OCI-LY7 (cell line): ENCODE data around the gene TBATA. TPM values are rescaled to one million over a fixed set of nuclear protein-coding genes. Genes with fewer than 3 reads are reported as not detected.

Source experiments
- BruUV-seq: library from RNA; stranded (reverse); fragments of 400-500 nt; replicated peaks from 2 replicates; lab custom pipeline; 2021; lab: Mats Ljungman, UMichigan
- CTCF ChIA-PET: fragments of 300-600 bp; sonication (Branson Sonifier 250); formaldehyde crosslinking; loops from one replicate; lab custom pipeline; 2022; ENCODE audit warnings: antibody characterized with exemption; ENCODE audit not compliant: unreplicated experiment; lab: Charles Lee
- POLR2A ChIA-PET: fragments of 300-600 bp; sonication (Branson Sonifier 250); formaldehyde crosslinking; loops from one replicate; lab custom pipeline; 2022; ENCODE audit warnings: antibody characterized with exemption; lab: Charles Lee
- DNase-seq: peaks from one replicate; pipeline ENCODE4 v3.0.0-alpha.2; 2015; ENCODE audit warnings: low spot score
- H2AFZ ChIP-seq: fragments of 200-600 bp; sonication (generic), shearing (Covaris generic); 2 replicates; pipeline ENCODE4 v1.6.1; 2014; ENCODE audit warnings: mild to moderate bottlenecking, antibody characterized with exemption, low read length, moderate library complexity
- H3K27ac ChIP-seq: fragments of 200-600 bp; sonication (generic); 2 replicates; pipeline ENCODE4 v1.5.1; 2014; ENCODE audit warnings: mixed run types, low read depth, mild to moderate bottlenecking, moderate library complexity, low read length, inconsistent platforms; ENCODE audit not compliant: poor library complexity, severe bottlenecking
- H3K36me3 ChIP-seq: fragments of 200-600 bp; sonication (generic); 2 replicates; pipeline ENCODE4 v1.6.1; 2014; ENCODE audit warnings: mild to moderate bottlenecking, antibody characterized with exemption, low read length, moderate library complexity, mixed read lengths; ENCODE audit not compliant: insufficient read depth
- H3K4me1 ChIP-seq: fragments of 200-600 bp; sonication (generic); 2 replicates; pipeline ENCODE4 v1.5.1; 2014; ENCODE audit warnings: mild to moderate bottlenecking, low read length; ENCODE audit not compliant: insufficient read depth, poor library complexity, severe bottlenecking
- H3K4me2 ChIP-seq: fragments of 200-600 bp; sonication (generic); 2 replicates; pipeline ENCODE4 v1.6.1; 2014; ENCODE audit warnings: mild to moderate bottlenecking, low read length
- H3K4me3 ChIP-seq: fragments of 200-600 bp; sonication (generic); 2 replicates; pipeline ENCODE4 v1.5.1; 2014; ENCODE audit warnings: mild to moderate bottlenecking, low read depth, low read length; ENCODE audit not compliant: poor library complexity, severe bottlenecking
- H3K79me2 ChIP-seq: fragments of 200-600 bp; sonication (generic); 2 replicates; pipeline ENCODE4 v1.6.1; 2016; ENCODE audit warnings: low read depth, mild to moderate bottlenecking, low read length, moderate library complexity, mixed read lengths; ENCODE audit not compliant: insufficient read depth
- H3K9me2 ChIP-seq: fragments of 200-600 bp; sonication (generic); 2 replicates; pipeline ENCODE4 v1.6.1; 2016; ENCODE audit warnings: mild to moderate bottlenecking, low read length, mixed read lengths; ENCODE audit not compliant: insufficient read depth
- H3K9me3 ChIP-seq: fragments of 200-600 bp; sonication (generic); 2 replicates; pipeline ENCODE4 v1.6.1; 2014; ENCODE audit warnings: mild to moderate bottlenecking, mixed run types, low read length, mixed read lengths
- H4K20me1 ChIP-seq: fragments of 200-600 bp; sonication (generic); 2 replicates; pipeline ENCODE4 v1.6.1; 2014; ENCODE audit warnings: mild to moderate bottlenecking, antibody characterized with exemption, low read length, moderate library complexity, mixed read lengths; ENCODE audit not compliant: insufficient read depth
- EZH2phosphoT487 ChIP-seq: fragments of 200-600 bp; sonication (generic); IDR thresholded peaks from 2 replicates; pipeline ENCODE4 v1.6.1; 2018; ENCODE audit warnings: low read depth, borderline replicate concordance, mild to moderate bottlenecking, mixed run types, antibody characterized with exemption, low read length, moderate library complexity, mixed read lengths
- intact Hi-C: fragments of 100-400 bp; cut with micrococcal nuclease; formaldehyde crosslinking; loops from one replicate; pipeline ENCODE4 v1.10.0; 2022; ENCODE audit not compliant: unreplicated experiment
- total RNA-seq, 2 experiments: library from RNA; depleted of rRNA in 1 of 2; stranded (reverse); fragments of >200 nt in 1 of 2; shearing (Covaris generic) in 1 of 2; gene quantifications; 2 replicates each; pipeline ENCODE4 v1.2.3, GENCODE V29; 2014 to 2022
- TF ChIP-seq, protein P1 (sequence below): fragments of 200-600 bp; sonication (generic); conservative IDR thresholded peaks from 2 replicates; pipeline ENCODE4 v1.5.1; 2014; ENCODE audit warnings: mild to moderate bottlenecking, antibody characterized with exemption, low read length, moderate library complexity, mixed read lengths

TBATA gene
- total RNA-seq, 2 experiments from 2014 or later = not detected

DNA sequence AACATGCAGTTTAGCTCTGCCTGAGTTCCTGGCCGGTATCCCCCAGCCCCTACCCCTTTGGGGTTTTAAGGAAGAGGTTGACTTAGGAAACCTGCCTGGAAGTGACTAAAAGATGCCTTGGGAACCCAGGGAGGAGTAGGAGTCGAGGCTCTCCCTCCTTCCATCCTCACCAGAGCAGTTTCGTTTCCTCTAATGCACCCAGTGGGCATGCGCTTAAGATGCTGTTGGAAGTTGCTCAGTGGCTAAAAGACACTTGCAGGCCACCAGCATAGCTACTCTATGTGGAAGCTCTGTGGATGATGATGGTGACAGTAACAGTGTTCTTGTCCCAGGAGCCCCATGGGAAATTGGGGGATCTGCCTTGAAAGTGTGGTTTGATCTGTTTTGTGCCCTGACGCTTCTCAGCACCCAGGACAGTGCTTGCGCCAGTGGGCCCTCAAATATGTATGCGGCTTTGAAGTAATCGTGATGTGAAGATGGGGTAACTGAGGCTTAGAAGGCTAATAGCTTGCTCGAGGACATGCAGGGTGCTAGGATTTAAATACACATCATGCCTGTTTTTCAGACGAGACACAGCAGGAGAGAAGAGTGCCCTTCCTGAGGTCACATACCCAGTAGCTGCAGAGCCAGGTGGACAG is 32.0 kb downstream of the TBATA start:
- Histone ChIP-seq H4K20me1 (no peaks in the 10 kb centered on the region), H3K36me3 (no peaks in the 10 kb centered on the region), H3K27ac (no peak overlapping the region), H2AFZ (no peak overlapping the region), H3K4me3 (no peak overlapping the region), H3K9me3 (no peaks in the 10 kb centered on the region), H3K4me1 (no peaks in the 10 kb centered on the region), H3K9me2 (no peaks in the 10 kb centered on the region), H3K4me2 (no peak overlapping the region), H3K79me2 (no peaks in the 10 kb centered on the region)
- CTCF ChIA-PET = no interaction called here
- TF ChIP-seq, protein P1, sequence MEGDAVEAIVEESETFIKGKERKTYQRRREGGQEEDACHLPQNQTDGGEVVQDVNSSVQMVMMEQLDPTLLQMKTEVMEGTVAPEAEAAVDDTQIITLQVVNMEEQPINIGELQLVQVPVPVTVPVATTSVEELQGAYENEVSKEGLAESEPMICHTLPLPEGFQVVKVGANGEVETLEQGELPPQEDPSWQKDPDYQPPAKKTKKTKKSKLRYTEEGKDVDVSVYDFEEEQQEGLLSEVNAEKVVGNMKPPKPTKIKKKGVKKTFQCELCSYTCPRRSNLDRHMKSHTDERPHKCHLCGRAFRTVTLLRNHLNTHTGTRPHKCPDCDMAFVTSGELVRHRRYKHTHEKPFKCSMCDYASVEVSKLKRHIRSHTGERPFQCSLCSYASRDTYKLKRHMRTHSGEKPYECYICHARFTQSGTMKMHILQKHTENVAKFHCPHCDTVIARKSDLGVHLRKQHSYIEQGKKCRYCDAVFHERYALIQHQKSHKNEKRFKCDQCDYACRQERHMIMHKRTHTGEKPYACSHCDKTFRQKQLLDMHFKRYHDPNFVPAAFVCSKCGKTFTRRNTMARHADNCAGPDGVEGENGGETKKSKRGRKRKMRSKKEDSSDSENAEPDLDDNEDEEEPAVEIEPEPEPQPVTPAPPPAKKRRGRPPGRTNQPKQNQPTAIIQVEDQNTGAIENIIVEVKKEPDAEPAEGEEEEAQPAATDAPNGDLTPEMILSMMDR = no peak
- TF ChIP-seq EZH2phosphoT487 = no peak
- POLR2A ChIA-PET = no interaction called here
- DNase-seq = no peak
- no TSS peak for BruUV-seq
- intact Hi-C loops = loop anchor here (10.0 kb wide), 1 partner anchor 128 kb away; no protein-coding TSS in a partner anchor

DNA sequence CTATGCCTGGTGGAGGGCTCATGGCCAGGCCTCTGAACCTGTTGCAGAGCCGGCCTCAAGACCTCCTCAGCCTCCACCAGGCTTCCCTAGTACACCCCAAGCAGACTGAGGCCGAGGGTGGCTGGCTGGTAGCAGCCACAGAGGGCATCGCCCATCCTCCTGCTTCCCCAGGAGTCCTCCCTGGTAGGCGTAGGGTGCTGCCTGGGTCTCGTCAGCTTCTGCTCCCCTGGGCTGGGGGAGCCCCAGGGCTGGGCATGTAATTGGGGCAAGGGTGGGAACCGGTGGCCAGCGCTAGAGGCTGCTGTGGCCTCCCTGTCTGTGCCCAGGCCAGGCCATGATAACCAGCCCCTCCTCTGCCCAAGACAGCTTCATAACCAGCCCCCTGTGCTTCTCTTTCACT is 32.6 kb downstream of the TBATA start:
- Histone ChIP-seq H3K36me3 (no peaks in the 10 kb centered on the region), H3K27ac (no peak overlapping the region), H3K9me2 (no peaks in the 10 kb centered on the region), H3K4me1 (no peaks in the 10 kb centered on the region), H4K20me1 (no peaks in the 10 kb centered on the region), H3K9me3 (no peaks in the 10 kb centered on the region), H3K4me3 (no peak overlapping the region), H3K4me2 (no peak overlapping the region), H3K79me2 (no peaks in the 10 kb centered on the region), H2AFZ (no peak overlapping the region)
- BruUV-seq = no TSS peak
- intact Hi-C loops = loop anchor here (10.0 kb wide), 1 partner anchor 128 kb away; no protein-coding TSS in a partner anchor
- DNase-seq = no peak
- ChIA-PET POLR2A (no interaction called here), CTCF (no interaction called here)
- TF ChIP-seq EZH2phosphoT487 = no peak
- TF ChIP-seq, protein P1 = no peak

DNA sequence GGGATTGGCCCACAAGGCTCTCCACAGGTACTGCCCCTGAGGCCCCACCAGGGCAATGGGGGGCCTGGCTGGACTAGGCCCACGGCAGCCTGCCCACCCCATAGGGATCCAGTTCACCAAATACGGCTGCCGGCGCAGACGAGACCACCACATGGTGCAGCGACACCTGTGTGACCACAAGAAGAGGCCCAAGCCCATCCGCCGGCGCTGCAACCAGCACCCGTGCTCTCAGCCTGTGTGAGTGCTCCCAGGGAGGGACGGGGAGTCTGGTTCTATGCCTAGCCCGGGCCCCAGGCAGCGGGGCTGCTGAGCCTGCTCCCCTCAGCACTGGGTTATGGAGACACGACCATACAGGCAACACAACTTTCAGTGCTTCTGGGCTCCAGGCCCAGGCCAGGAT is 33.2 kb downstream of the TBATA start:
- TF ChIP-seq, protein P1 = no peak
- no peak for TF ChIP-seq EZH2phosphoT487
- no peaks in the 10 kb centered on the region for H3K9me2 ChIP-seq
- BruUV-seq = no TSS peak
- no peak overlapping the region for H3K27ac ChIP-seq
- no peaks in the 10 kb centered on the region for H3K79me2 ChIP-seq
- no peak overlapping the region for H2AFZ ChIP-seq
- H3K4me3 ChIP-seq = no peak overlapping the region
- CTCF ChIA-PET = no interaction called here
- H3K4me1 ChIP-seq = no peaks in the 10 kb centered on the region
- DNase-seq = no peak
- POLR2A ChIA-PET = no interaction called here
- H4K20me1 ChIP-seq = no peaks in the 10 kb centered on the region
- H3K36me3 ChIP-seq = no peaks in the 10 kb centered on the region
- H3K9me3 ChIP-seq = no peaks in the 10 kb centered on the region
- H3K4me2 ChIP-seq = no peak overlapping the region
- intact Hi-C loops = loop anchor here (10.0 kb wide), 1 partner anchor 127 kb away; no protein-coding TSS in a partner anchor
